ENCODE results near the gene HECTD2. TPM values are rescaled to one million over a fixed set of nuclear protein-coding genes. Genes with fewer than 3 reads are reported as not detected.

HECTD2 gene
- total RNA-seq, 2 experiments from 2014 or later: 0.92 to 1.0 TPM

GRCh38 chr10:91512458-91512857 lies 102.3 kb downstream of the HECTD2 start:
- DNase-seq: no peak
- POLR2A ChIA-PET: no interaction called here
- CTCF ChIA-PET: no interaction called here

GRCh38 chr10:91513598-91514424 lies 103.7 kb downstream of the HECTD2 start:
- no peak overlapping the region for H3K4me3 ChIP-seq (ENCODE audit: low read length)
- H3K36me3 ChIP-seq (ENCODE audit: insufficient read depth, low read length): no peaks in the 10 kb centered on the region
- Mint-ChIP-seq H3K9me3 (no peaks in the 10 kb centered on the region), H3K4me3 (no peak overlapping the region), H3K4me1 (ENCODE audit: low read depth) (no peaks in the 10 kb centered on the region), H3K27me3 (no peaks in the 10 kb centered on the region), H3K36me3 (ENCODE audit: low read depth) (no peaks in the 10 kb centered on the region), H3K27ac (no peak overlapping the region)
- H3K27me3 ChIP-seq (ENCODE audit: control insufficient read depth in 1 of 2, insufficient read depth in 2 of 2, low read length in 2 of 2): no peaks in the 10 kb centered on the region
- intact Hi-C loops (cut with DNase I, micrococcal nuclease): no loop called here
- no peak for TF ChIP-seq CTCF (IDR thresholded peaks at IDR 0.05)
- DNase-seq: no peak
- ChIA-PET POLR2A (no interaction called here), CTCF (no interaction called here)
- no peaks in the 10 kb centered on the region for H3K4me1 ChIP-seq (ENCODE audit: insufficient read depth, low read length)
- no peaks in the 10 kb centered on the region for H3K9me3 ChIP-seq (ENCODE audit: control insufficient read depth in 1 of 2, insufficient read depth in 1 of 2, low read length in 2 of 2)
- H3K27ac ChIP-seq (ENCODE audit: low read depth in 1 of 2, low read length in 2 of 2): no peak overlapping the region
- no peak for ATAC-seq (ENCODE audit: poor library complexity)

More at GRCh38 chr10:91512458-91512857, 102.3 kb downstream of the HECTD2 start:
- Histone ChIP-seq H3K27ac (ENCODE audit: low read depth in 1 of 2, low read length in 2 of 2) (no peak overlapping the region), H3K4me1 (ENCODE audit: insufficient read depth, low read length) (no peaks in the 10 kb centered on the region), H3K27me3 (ENCODE audit: control insufficient read depth in 1 of 2, insufficient read depth in 2 of 2, low read length in 2 of 2) (no peaks in the 10 kb centered on the region), H3K4me3 (ENCODE audit: low read length) (no peak overlapping the region), H3K9me3 (ENCODE audit: control insufficient read depth in 1 of 2, insufficient read depth in 1 of 2, low read length in 2 of 2) (no peaks in the 10 kb centered on the region), H3K36me3 (ENCODE audit: insufficient read depth, low read length) (no peaks in the 10 kb centered on the region)
- no peaks in the 10 kb centered on the region for H3K27me3 Mint-ChIP-seq
- TF ChIP-seq CTCF (IDR thresholded peaks at IDR 0.05): no peak
- no peaks in the 10 kb centered on the region for H3K36me3 Mint-ChIP-seq (ENCODE audit: low read depth)
- H3K4me1 Mint-ChIP-seq (ENCODE audit: low read depth): no peaks in the 10 kb centered on the region
- ATAC-seq (ENCODE audit: poor library complexity): no peak
- intact Hi-C loops (cut with DNase I, micrococcal nuclease): no loop called here
- H3K27ac Mint-ChIP-seq: no peak overlapping the region
- H3K4me3 Mint-ChIP-seq: no peak overlapping the region
- no peaks in the 10 kb centered on the region for H3K9me3 Mint-ChIP-seq

- Histone ChIP-seq H3K4me3 (ENCODE audit: low read length) (no peak overlapping the region), H3K27ac (ENCODE audit: low read depth in 1 of 2, low read length in 2 of 2) (no peak overlapping the region), H3K4me1 (ENCODE audit: insufficient read depth, low read length) (no peaks in the 10 kb centered on the region), H3K9me3 (ENCODE audit: control insufficient read depth in 1 of 2, insufficient read depth in 1 of 2, low read length in 2 of 2) (no peaks in the 10 kb centered on the region), H3K27me3 (ENCODE audit: control insufficient read depth in 1 of 2, insufficient read depth in 2 of 2, low read length in 2 of 2) (no peaks in the 10 kb centered on the region), H3K36me3 (ENCODE audit: insufficient read depth, low read length) (no peaks in the 10 kb centered on the region)
- CTCF ChIA-PET: interaction anchor here (0.8 kb wide), 1 partner anchor 13 kb away, joined by 3 read pairs; no protein-coding TSS in a partner anchor
- DNase-seq (no peak), ATAC-seq (ENCODE audit: poor library complexity) (no peak)
- Mint-ChIP-seq H3K27me3 (no peaks in the 10 kb centered on the region), H3K36me3 (ENCODE audit: low read depth) (no peaks in the 10 kb centered on the region), H3K27ac (no peak overlapping the region), H3K4me3 (no peak overlapping the region), H3K4me1 (ENCODE audit: low read depth) (no peaks in the 10 kb centered on the region), H3K9me3 (no peaks in the 10 kb centered on the region)
- POLR2A ChIA-PET: no interaction called here
- intact Hi-C loops (cut with DNase I, micrococcal nuclease): no loop called here
- TF ChIP-seq CTCF (IDR thresholded peaks at IDR 0.05): no peak
Observed at GRCh38 chr10:91514787-91515186, 104.6 kb downstream of the HECTD2 start.

Data from CD4-positive, alpha-beta T cell (primary cell).